Ishikawa (cell line): ENCODE measurements around the gene DOC2A.

Experiments used
- CEBPB ChIP-seq: IDR thresholded peaks from 2 replicates; pipeline ENCODE4 v1.6.1; 2012
- CREB1 ChIP-seq: IDR thresholded peaks from 2 replicates; pipeline ENCODE4 v1.6.1; 2012; ENCODE audit warnings: low read depth
- EGR1 ChIP-seq: IDR thresholded peaks from 2 replicates; pipeline ENCODE4 v1.6.1; 2012
- EP300 ChIP-seq: IDR thresholded peaks from 2 replicates; pipeline ENCODE4 v1.6.1; 2012; ENCODE audit warnings: borderline replicate concordance
- FOXM1 ChIP-seq: IDR thresholded peaks from 2 replicates; pipeline ENCODE4 v1.6.1; 2012; ENCODE audit warnings: low read depth, borderline replicate concordance
- NFIC ChIP-seq: IDR thresholded peaks from 2 replicates; pipeline ENCODE4 v1.6.1; 2012
- RAD21 ChIP-seq: IDR thresholded peaks from 2 replicates; pipeline ENCODE4 v1.6.1; 2012; ENCODE audit warnings: low read depth
- TAF1 ChIP-seq: IDR thresholded peaks from 2 replicates; pipeline ENCODE4 v1.6.1; 2012; ENCODE audit warnings: low read depth, mild to moderate bottlenecking
- TCF12 ChIP-seq: IDR thresholded peaks from 2 replicates; pipeline ENCODE4 v1.6.1; 2012; ENCODE audit warnings: low read depth
- TEAD4 ChIP-seq: IDR thresholded peaks from 2 replicates; pipeline ENCODE4 v1.6.1; 2012
- YY1 ChIP-seq: IDR thresholded peaks from 2 replicates; pipeline ENCODE4 v1.6.1; 2012; ENCODE audit warnings: low read depth
- ZBTB7A ChIP-seq: IDR thresholded peaks from 2 replicates; pipeline ENCODE4 v1.6.1; 2012; ENCODE audit warnings: low read depth
- TF ChIP-seq, protein P1 (sequence below): IDR thresholded peaks from 2 replicates; pipeline ENCODE4 v1.6.1; 2012; ENCODE audit warnings: low read depth, mild to moderate bottlenecking
- TF ChIP-seq, protein P2 (sequence below): IDR thresholded peaks from 2 replicates; pipeline ENCODE4 v1.6.1; 2012
- TF ChIP-seq, protein P3 (sequence below): IDR thresholded peaks from 2 replicates; pipeline ENCODE4 v1.6.1; 2012

The DOC2A gene

DNA sequence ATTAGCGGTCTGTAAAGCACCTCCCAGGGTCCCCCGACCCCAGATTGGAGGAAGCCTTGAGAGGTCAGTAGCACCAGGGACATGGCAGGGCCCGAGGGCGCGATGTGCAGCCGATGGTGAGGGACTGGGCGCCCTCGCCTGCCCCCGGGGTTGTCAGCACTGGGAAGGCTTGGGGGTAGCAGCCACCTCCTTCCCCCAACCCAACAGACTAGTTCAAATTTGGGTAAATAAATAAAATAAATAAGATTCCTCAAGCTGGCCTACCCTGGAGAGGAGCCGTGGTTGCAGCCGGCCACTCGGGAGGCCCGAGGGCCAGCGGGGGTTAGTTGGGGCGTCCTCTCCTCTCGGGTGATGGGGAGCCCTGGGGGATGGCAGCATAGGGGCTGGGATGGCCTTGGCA, 13.6 kb upstream of the DOC2A start:
- TF ChIP-seq CEBPB (no peak), EGR1 (no peak)
- TF ChIP-seq, protein P1, sequence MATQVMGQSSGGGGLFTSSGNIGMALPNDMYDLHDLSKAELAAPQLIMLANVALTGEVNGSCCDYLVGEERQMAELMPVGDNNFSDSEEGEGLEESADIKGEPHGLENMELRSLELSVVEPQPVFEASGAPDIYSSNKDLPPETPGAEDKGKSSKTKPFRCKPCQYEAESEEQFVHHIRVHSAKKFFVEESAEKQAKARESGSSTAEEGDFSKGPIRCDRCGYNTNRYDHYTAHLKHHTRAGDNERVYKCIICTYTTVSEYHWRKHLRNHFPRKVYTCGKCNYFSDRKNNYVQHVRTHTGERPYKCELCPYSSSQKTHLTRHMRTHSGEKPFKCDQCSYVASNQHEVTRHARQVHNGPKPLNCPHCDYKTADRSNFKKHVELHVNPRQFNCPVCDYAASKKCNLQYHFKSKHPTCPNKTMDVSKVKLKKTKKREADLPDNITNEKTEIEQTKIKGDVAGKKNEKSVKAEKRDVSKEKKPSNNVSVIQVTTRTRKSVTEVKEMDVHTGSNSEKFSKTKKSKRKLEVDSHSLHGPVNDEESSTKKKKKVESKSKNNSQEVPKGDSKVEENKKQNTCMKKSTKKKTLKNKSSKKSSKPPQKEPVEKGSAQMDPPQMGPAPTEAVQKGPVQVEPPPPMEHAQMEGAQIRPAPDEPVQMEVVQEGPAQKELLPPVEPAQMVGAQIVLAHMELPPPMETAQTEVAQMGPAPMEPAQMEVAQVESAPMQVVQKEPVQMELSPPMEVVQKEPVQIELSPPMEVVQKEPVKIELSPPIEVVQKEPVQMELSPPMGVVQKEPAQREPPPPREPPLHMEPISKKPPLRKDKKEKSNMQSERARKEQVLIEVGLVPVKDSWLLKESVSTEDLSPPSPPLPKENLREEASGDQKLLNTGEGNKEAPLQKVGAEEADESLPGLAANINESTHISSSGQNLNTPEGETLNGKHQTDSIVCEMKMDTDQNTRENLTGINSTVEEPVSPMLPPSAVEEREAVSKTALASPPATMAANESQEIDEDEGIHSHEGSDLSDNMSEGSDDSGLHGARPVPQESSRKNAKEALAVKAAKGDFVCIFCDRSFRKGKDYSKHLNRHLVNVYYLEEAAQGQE: no peak

DNA sequence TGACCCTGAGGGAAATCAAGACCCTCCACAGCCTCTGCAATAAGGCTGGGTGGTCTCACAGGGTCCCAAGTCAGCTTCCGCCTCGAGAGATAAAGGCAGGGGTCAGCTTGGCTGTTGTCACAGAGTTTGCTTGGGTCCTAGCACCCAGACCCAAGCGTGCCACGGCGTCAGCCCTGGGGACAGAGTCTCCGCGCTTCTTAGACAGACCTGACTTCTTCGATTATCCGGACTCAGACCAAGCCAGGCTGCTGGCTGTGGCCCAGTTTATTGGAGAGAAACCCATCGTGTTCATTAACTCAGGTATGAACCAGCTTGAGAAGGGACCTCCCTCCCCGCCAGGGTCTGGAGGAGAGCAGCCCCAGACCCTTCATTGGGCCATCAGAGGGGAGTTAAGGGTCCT, 12.8 kb upstream of the DOC2A start:
- TF ChIP-seq TAF1 (no peak), CEBPB (no peak), EGR1 (no peak), RAD21 (no peak), TCF12 (no peak), CREB1 (no peak), ZBTB7A (no peak), FOXM1 (no peak), TEAD4 (no peak), YY1 (no peak), NFIC (no peak), EP300 (no peak)
- TF ChIP-seq, protein P2, sequence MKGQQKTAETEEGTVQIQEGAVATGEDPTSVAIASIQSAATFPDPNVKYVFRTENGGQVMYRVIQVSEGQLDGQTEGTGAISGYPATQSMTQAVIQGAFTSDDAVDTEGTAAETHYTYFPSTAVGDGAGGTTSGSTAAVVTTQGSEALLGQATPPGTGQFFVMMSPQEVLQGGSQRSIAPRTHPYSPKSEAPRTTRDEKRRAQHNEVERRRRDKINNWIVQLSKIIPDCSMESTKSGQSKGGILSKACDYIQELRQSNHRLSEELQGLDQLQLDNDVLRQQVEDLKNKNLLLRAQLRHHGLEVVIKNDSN: no peak
- TF ChIP-seq, protein P1: no peak
- TF ChIP-seq, protein P3, sequence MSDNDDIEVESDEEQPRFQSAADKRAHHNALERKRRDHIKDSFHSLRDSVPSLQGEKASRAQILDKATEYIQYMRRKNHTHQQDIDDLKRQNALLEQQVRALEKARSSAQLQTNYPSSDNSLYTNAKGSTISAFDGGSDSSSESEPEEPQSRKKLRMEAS: no peak

DNA sequence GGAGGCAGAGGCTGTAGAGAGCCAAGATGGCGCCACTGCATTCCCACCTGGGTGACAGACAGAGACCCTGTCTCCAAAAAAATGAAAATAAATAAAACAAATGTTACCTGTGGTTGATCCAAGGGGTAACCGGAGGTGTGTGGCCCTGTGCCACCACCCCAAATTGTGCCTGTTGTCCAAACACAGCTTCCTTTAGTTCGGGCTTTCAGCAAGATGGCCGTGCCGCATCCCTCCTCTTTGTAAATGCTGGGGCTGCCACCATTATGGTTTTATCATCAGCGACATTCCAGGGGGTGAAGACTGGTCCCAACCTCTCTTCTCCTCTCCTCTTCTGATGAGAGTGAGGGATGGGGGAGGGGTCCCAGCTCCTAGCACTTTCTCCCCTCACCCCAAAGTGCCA, 12.1 kb upstream of the DOC2A start, which contains the start of gene C16orf92:
Gene C16orf92, plus strand, starts transcription at position 312 of the 400 bp plus-strand sequence. CDS start 143 bp downstream, outside the sequence.
- TF ChIP-seq TCF12: no peak
- TF ChIP-seq EP300: no peak
- no peak for TF ChIP-seq EGR1
- TF ChIP-seq, protein P3: no peak
- TF ChIP-seq TAF1: no peak
- TF ChIP-seq, protein P1: no peak
- TF ChIP-seq, protein P2: no peak
- no peak for TF ChIP-seq YY1
- TF ChIP-seq NFIC: no peak
- TF ChIP-seq FOXM1: no peak

DNA sequence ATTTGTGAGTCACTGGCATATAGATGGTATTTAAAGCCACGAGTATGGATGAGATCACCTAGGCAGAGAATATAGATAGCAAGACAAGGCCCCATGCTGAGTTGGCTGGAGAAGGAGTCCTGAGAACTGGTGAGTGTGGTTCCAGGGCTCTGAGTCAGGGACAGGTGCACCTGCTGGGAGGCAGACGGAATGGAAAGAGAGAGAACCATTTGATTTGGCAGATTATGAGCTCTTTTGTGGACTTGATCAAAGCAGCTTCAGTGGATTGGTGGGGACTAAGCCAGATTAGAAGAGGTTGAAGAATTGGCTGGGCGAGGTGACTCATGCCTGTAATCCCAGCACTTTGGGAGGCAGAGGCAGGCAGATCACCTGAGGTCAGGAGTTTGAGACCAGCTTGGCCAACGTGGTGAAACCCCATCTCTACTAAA, 7.9 kb upstream of the DOC2A start:
- TF ChIP-seq EGR1: no peak
- 0 out of 2 replicates have a peak, but pooled peaks have one; percentile 12 for TF ChIP-seq YY1
- peak; percentile 14; the same call in 1 of the 2 replicates for TF ChIP-seq CEBPB
- TF ChIP-seq NFIC: peak; percentile 72
- TF ChIP-seq, protein P2: 0 out of 2 replicates have a peak, but pooled peaks have one; percentile 22
- peak; percentile 71 for TF ChIP-seq TCF12
- TF ChIP-seq, protein P3: 0 out of 2 replicates have a peak, but pooled peaks have one; percentile 22
- TF ChIP-seq, protein P1: no peak
- TF ChIP-seq EP300: peak; percentile 67
- TF ChIP-seq FOXM1: 0 out of 2 replicates have a peak, but pooled peaks have one; percentile 24
- TF ChIP-seq TAF1: no peak
- no peak for TF ChIP-seq CREB1
- TF ChIP-seq TEAD4: peak; percentile 36; the same call in 1 of the 2 replicates
- TF ChIP-seq RAD21: no peak
- no peak for TF ChIP-seq ZBTB7A
